ENCODE results near the gene ZNF92.

- no peak for TF ChIP-seq ZNF644 (CRISPR knock-in tag; IDR thresholded peaks at IDR 0.05; ENCODE audit: low read depth)
- TF ChIP-seq CTCF (CRISPR knock-in tag; IDR thresholded peaks at IDR 0.05): no peak
- no peak for TF ChIP-seq CSRNP2 (CRISPR knock-in tag; conservative IDR thresholded peaks at IDR 0.05; ENCODE audit: low read depth)
- TF ChIP-seq CREB1 (IDR thresholded peaks at IDR 0.05): peak; percentile 87
- no peak for TF ChIP-seq CREB1 (CRISPR knock-in tag; IDR thresholded peaks at IDR 0.05)
- TF ChIP-seq HMG20A (CRISPR knock-in tag; IDR thresholded peaks at IDR 0.05; ENCODE audit: borderline replicate concordance): no peak
- TF ChIP-seq SP1 (IDR thresholded peaks at IDR 0.05): no peak
- no peak; the same call in 1 of the 2 replicates for TF ChIP-seq SP1 (CRISPR knock-in tag; IDR thresholded peaks at IDR 0.05)
- TF ChIP-seq GABPA (IDR thresholded peaks at IDR 0.05; ENCODE audit: low read depth, low read length): no peak
- TF ChIP-seq GABPA (CRISPR knock-in tag; IDR thresholded peaks at IDR 0.05; ENCODE audit: low read depth): no peak
- no peak for TF ChIP-seq ZBTB33 (CRISPR knock-in tag; IDR thresholded peaks at IDR 0.05)
- TF ChIP-seq ZNF274 (CRISPR knock-in tag; IDR thresholded peaks at IDR 0.05): no peak
- no peak for TF ChIP-seq BRCA1 (CRISPR knock-in tag; IDR thresholded peaks at IDR 0.05)
- no peak for TF ChIP-seq ZNF18 (CRISPR knock-in tag; IDR thresholded peaks at IDR 0.05; ENCODE audit: insufficient replicate concordance)
- TF ChIP-seq ZNF33B (CRISPR knock-in tag; IDR thresholded peaks at IDR 0.05): no peak
Observed at GRCh38 chr7:65429642-65430343, 56.1 kb downstream of the ZNF92 start.
